B cell (primary cell): Measurements from ENCODE around the gene EIF4A3. TPM values are rescaled to one million over a fixed set of nuclear protein-coding genes. Genes with fewer than 3 reads are reported as not detected.
"Not testable (repeated sequence)": the region's sequence is repeated elsewhere in the genome, so short reads cannot be mapped to it uniquely, and the experiment has no call there.

ENCODE experiments used
- ATAC-seq: fragments of 200-7000 bp; cut with Tn5 transposase; one replicate; pipeline ENCODE4 v1.10.0; 2021; ENCODE audit warnings: low read depth, mild to moderate bottlenecking, moderate number of reproducible peaks, moderate library complexity
- CTCF ChIA-PET: fragments of 350-600 bp; sonication (Branson Sonifier 250); formaldehyde crosslinking; loops from one replicate; lab custom pipeline; 2021; ENCODE audit warnings: antibody characterized with exemption, inconsistent platforms; lab: Charles Lee
- POLR2A ChIA-PET: fragments of 350-600 bp; sonication (Branson Sonifier 250); formaldehyde crosslinking; loops from one replicate; lab custom pipeline; 2021; ENCODE audit warnings: antibody characterized with exemption; lab: Charles Lee
- DNase-seq: peaks from one replicate; pipeline ENCODE4 v3.0.0; 2013
- H2AFZ ChIP-seq: 2 replicates; pipeline ENCODE4 v1.6.1; 2012; ENCODE audit warnings: mild to moderate bottlenecking, low read depth, low read length; ENCODE audit not compliant: insufficient read depth, poor library complexity, severe bottlenecking
- H3K27ac ChIP-seq, 2 donors: 1 replicate in 1 of 2; 2 replicates in 1 of 2; pipeline ENCODE4 v1.5.1; 2012 to 2013; ENCODE audit warnings: low read length in 2 of 2, mild to moderate bottlenecking in 2 of 2, moderate library complexity in 1 of 2
- H3K27me3 ChIP-seq, 4 experiments: fragments of 200-600 bp in 1 of 4; sonication (generic) in 1 of 4; replicated peaks in 1 of 4; 1 replicate in 2 of 4; 2 replicates in 2 of 4; pipeline versions ENCODE4 v1.6.1 to v1.7.0; 2013 to 2016; ENCODE audit warnings: low read length in 3 of 4, mild to moderate bottlenecking in 2 of 4, mixed read lengths in 1 of 4, moderate library complexity in 1 of 4; ENCODE audit not compliant: insufficient read depth in 4 of 4, control insufficient read depth in 3 of 4; ENCODE audit errors: control extremely low read depth in 1 of 4
- H3K36me3 ChIP-seq, 2 experiments: replicated peaks in 1 of 2; 1 replicate in 1 of 2; 2 replicates in 1 of 2; pipeline versions ENCODE4 v1.6.1 to v1.7.1; 2013; ENCODE audit warnings: low read length in 1 of 2; ENCODE audit not compliant: insufficient read depth in 2 of 2, control insufficient read depth in 1 of 2; ENCODE audit errors: control extremely low read depth in 1 of 2, extremely low read depth in 1 of 2
- H3K4me1 ChIP-seq, 2 donors: fragments of 200-600 bp in 1 of 2; sonication (generic) in 1 of 2; 1 replicate in 1 of 2; 2 replicates in 1 of 2; pipeline versions ENCODE4 v1.5.1 to v1.6.1; 2013 to 2017; ENCODE audit warnings: low read length in 2 of 2; ENCODE audit not compliant: control insufficient read depth in 2 of 2, insufficient read depth in 2 of 2
- H3K4me2 ChIP-seq: replicated peaks from 2 replicates; pipeline ENCODE3; 2012; ENCODE audit warnings: mild to moderate bottlenecking, low read depth, low read length; ENCODE audit not compliant: poor library complexity, severe bottlenecking
- H3K4me3 ChIP-seq, 5 experiments: fragments of 200-600 bp in 1 of 5; sonication (generic) in 1 of 5; 1 replicate in 3 of 5; 2 replicates in 2 of 5; pipeline versions ENCODE4 v1.5.1 to v1.7.0; 2011 to 2016; ENCODE audit warnings: low read length in 4 of 5, mild to moderate bottlenecking in 4 of 5, low read depth in 2 of 5, control low read depth in 1 of 5, moderate library complexity in 1 of 5; ENCODE audit not compliant: insufficient read depth in 1 of 5; ENCODE audit errors: control extremely low read depth in 1 of 5, extremely low read depth in 1 of 5
- H3K79me2 ChIP-seq: fragments of 200-600 bp; sonication (generic); one replicate; pipeline ENCODE4 v1.6.0; 2016; ENCODE audit warnings: low read length; ENCODE audit not compliant: control insufficient read depth, insufficient read depth
- H3K9ac ChIP-seq: fragments of 200-600 bp; sonication (generic); 2 replicates; pipeline ENCODE4 v1.6.1; 2017; ENCODE audit warnings: mild to moderate bottlenecking, low read length, moderate library complexity
- H3K9me3 ChIP-seq, 3 donors: one replicate each; pipeline versions ENCODE4 v1.6.1 to v1.7.1; 2013; ENCODE audit warnings: low read length in 2 of 3; ENCODE audit not compliant: control insufficient read depth in 2 of 3, insufficient read depth in 1 of 3; ENCODE audit errors: control extremely low read depth in 1 of 3
- H4K20me1 ChIP-seq: 2 replicates; pipeline ENCODE4 v1.6.0; 2012; ENCODE audit warnings: mild to moderate bottlenecking, low read length; ENCODE audit not compliant: insufficient read depth, control insufficient read depth, poor library complexity, severe bottlenecking
- H3K27ac Mint-ChIP-seq: one replicate; pipeline ENCODE4 v1.8.0; 2021; ENCODE audit warnings: mixed read lengths
- H3K27me3 Mint-ChIP-seq: one replicate; pipeline ENCODE4 v1.8.0; 2021; ENCODE audit warnings: mixed read lengths
- H3K4me1 Mint-ChIP-seq: one replicate; pipeline ENCODE4 v1.8.0; 2021; ENCODE audit warnings: mixed read lengths
- H3K4me3 Mint-ChIP-seq: one replicate; pipeline ENCODE4 v1.8.0; 2021; ENCODE audit warnings: mixed read lengths
- H3K9me3 Mint-ChIP-seq: one replicate; pipeline ENCODE4 v1.8.0; 2022; ENCODE audit warnings: mixed read lengths; ENCODE audit not compliant: insufficient read depth
- EZH2 ChIP-seq: IDR thresholded peaks from 2 replicates; pipeline ENCODE4 v1.6.1; 2012; ENCODE audit warnings: borderline replicate concordance, low read depth, mild to moderate bottlenecking, moderate library complexity, low read length; ENCODE audit not compliant: insufficient read depth, poor library complexity, severe bottlenecking
- WGBS: methylation state at CpG from one replicate; pipeline ENCODE4 v1.1.5; 2013; ENCODE audit warnings: missing lambda C conversion rate; ENCODE audit not compliant: insufficient coverage; 5-methylcytosine and 5-hydroxymethylcytosine counted together
- intact Hi-C: fragments of 100-400 bp; cut with micrococcal nuclease; formaldehyde crosslinking; loops from one replicate; pipeline ENCODE4 v1.10.0; 2022
- polyA plus RNA-seq: library from polyadenylated mRNA; depleted of rRNA; stranded (reverse); fragments of >200 nt; gene quantifications from 2 replicates; pipeline ENCODE4 v1.2.3, GENCODE V29; 2012
- total RNA-seq, 2 donors: library from RNA; stranded (reverse); fragments of 120-200 nt in 1 of 2; gene quantifications; 1 replicate in 1 of 2; 2 replicates in 1 of 2; pipeline versions ENCODE4 v1.2.3 to v1.2.4, GENCODE V29; 2013 to 2022
- TF ChIP-seq, protein P1 (sequence below): fragments of 200-600 bp; IDR thresholded peaks from one replicate; pipeline ENCODE4 v1.8.0; 2022; ENCODE audit warnings: antibody characterized with exemption, mild to moderate bottlenecking

The EIF4A3 gene
- total and polyA plus RNA-seq, 2 donors (not counting 1 experiment from before 2014, with no cell fraction given): 86.0 to 137 TPM

DNA sequence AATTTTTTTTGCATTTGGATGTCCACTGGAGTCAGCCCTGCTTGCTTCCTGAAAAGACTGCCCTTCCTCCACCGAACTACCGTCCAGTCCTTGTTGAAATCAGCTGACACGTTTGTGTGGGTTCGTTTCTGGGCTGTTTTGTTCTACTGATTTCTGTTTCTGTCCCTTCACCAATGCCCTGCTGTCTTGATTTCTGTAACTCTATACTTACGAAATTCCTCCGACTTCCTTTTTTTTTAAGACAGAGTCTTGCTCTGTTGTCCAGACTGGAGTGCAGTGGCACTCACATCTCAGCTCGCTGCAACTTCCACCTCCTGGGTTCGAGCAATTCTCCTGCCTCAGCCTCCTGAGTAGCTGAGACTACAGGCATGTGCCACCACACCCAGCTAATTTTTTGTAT, 54.0 kb downstream of the EIF4A3 start:
- Histone ChIP-seq H3K4me1 (no peaks in the 10 kb centered on the region), H3K27ac (no peak overlapping the region), H3K36me3 (no peaks in the 10 kb centered on the region), H4K20me1 (no peaks in the 10 kb centered on the region), H3K27me3 (no peaks in the 10 kb centered on the region), H3K4me3 (no peak overlapping the region), H3K4me2 (no peak overlapping the region), H2AFZ (no peak overlapping the region), H3K9ac (no peak overlapping the region), H3K9me3 (no peaks in the 10 kb centered on the region), H3K79me2 (no peaks in the 10 kb centered on the region)
- ChIA-PET POLR2A (no interaction called here), CTCF (interaction anchor here (0.6 to 2.3 kb wide), 3 partner anchors 8 to 52 kb away, joined by 4 to 8 read pairs (median 5); partner anchors contain the start of gene GAA)
- Mint-ChIP-seq H3K4me1 (no peaks in the 10 kb centered on the region), H3K4me3 (no peak overlapping the region), H3K27ac (no peak overlapping the region), H3K27me3 (peaks cover 4% of the 10 kb centered on the region), H3K9me3 (no peaks in the 10 kb centered on the region)
- intact Hi-C loops: no loop called here
- TF ChIP-seq, protein P1, sequence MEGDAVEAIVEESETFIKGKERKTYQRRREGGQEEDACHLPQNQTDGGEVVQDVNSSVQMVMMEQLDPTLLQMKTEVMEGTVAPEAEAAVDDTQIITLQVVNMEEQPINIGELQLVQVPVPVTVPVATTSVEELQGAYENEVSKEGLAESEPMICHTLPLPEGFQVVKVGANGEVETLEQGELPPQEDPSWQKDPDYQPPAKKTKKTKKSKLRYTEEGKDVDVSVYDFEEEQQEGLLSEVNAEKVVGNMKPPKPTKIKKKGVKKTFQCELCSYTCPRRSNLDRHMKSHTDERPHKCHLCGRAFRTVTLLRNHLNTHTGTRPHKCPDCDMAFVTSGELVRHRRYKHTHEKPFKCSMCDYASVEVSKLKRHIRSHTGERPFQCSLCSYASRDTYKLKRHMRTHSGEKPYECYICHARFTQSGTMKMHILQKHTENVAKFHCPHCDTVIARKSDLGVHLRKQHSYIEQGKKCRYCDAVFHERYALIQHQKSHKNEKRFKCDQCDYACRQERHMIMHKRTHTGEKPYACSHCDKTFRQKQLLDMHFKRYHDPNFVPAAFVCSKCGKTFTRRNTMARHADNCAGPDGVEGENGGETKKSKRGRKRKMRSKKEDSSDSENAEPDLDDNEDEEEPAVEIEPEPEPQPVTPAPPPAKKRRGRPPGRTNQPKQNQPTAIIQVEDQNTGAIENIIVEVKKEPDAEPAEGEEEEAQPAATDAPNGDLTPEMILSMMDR: no peak
- no peak for TF ChIP-seq EZH2
- DNase-seq (no peak), ATAC-seq (no peak)
- WGBS: 59% methylated on average over 5 of the region's 8 CpGs

- DNase-seq: no peak
- WGBS: 83% methylated on average over 3 of the region's 4 CpGs
- Mint-ChIP-seq H3K27me3 (peaks cover 4% of the 10 kb centered on the region), H3K4me3 (no peak overlapping the region), H3K4me1 (no peaks in the 10 kb centered on the region), H3K9me3 (no peaks in the 10 kb centered on the region), H3K27ac (no peak overlapping the region)
- Histone ChIP-seq H3K27ac (no peak overlapping the region), H3K36me3 (no peaks in the 10 kb centered on the region), H3K9ac (no peak overlapping the region), H2AFZ (no peak overlapping the region), H3K27me3 (no peaks in the 10 kb centered on the region), H3K9me3 (no peaks in the 10 kb centered on the region), H3K4me1 (no peaks in the 10 kb centered on the region), H3K4me3 (no peak overlapping the region), H3K4me2 (no peak overlapping the region), H4K20me1 (no peaks in the 10 kb centered on the region), H3K79me2 (no peaks in the 10 kb centered on the region)
- no peak for ATAC-seq
- intact Hi-C loops: no loop called here
- POLR2A ChIA-PET: no interaction called here
- TF ChIP-seq, protein P1: no peak
- no peak for TF ChIP-seq EZH2
- CTCF ChIA-PET: interaction anchor here (0.7 to 2.3 kb wide), 2 partner anchors 10 to 14 kb away, joined by 3 to 8 read pairs; partner anchors contain the start of gene GAA
Measured at GRCh38 chr17:80091376-80091775, 55.6 kb downstream of the EIF4A3 start.

DNA sequence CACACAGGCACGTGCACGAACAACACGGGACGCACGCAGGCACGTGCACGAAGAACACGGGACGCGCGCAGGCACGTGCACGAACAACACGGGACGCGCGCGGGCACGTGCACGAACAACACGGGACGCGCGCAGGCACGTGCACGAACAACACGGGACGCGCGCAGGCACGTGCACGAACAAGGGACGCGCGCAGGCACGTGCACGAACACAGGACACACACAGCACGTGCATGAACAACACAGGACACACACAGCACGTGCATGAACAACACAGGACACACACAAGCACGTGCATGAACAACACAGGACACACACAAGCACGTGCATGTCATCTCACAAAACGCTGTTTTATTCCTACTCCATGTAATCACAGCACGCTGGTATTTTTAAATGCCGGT, 56.8 kb downstream of the EIF4A3 start:
- H3K79me2 ChIP-seq, POLR2A ChIA-PET, CTCF ChIA-PET, H3K4me1 Mint-ChIP-seq, H3K27me3 ChIP-seq, H3K4me3 Mint-ChIP-seq, H3K27ac Mint-ChIP-seq, H3K4me2 ChIP-seq, H3K27ac ChIP-seq, H3K4me1 ChIP-seq, H3K9me3 ChIP-seq, DNase-seq, H2AFZ ChIP-seq, ATAC-seq, H3K4me3 ChIP-seq, intact Hi-C loops, H4K20me1 ChIP-seq, H3K36me3 ChIP-seq, H3K9me3 Mint-ChIP-seq, H3K27me3 Mint-ChIP-seq, H3K9ac ChIP-seq: not testable (repeated sequence)
- WGBS: 95% methylated on average over 44 of the region's 44 CpGs
